ENCODE results near the gene RFLNA. TPM values are rescaled to one million over a fixed set of nuclear protein-coding genes. Genes with fewer than 3 reads are reported as not detected.

Gene RFLNA
- total and polyA plus RNA-seq, 4 donors: 0.40 to 1.8 (median 1.4) TPM

- peaks cover 0 to 7% (median 0%) of the 10 kb centered on the region in 5 donors for H3K4me1 ChIP-seq (ENCODE audit: control insufficient read depth in 5 of 5, insufficient read depth in 5 of 5, low read length in 5 of 5)
- ATAC-seq (ENCODE audit: insufficient read depth, low FRiP score): no peak
- H3K27ac ChIP-seq (ENCODE audit: low read depth in 1 of 2, low read length in 1 of 2): no peak overlapping the region
- TF ChIP-seq CTCF (IDR thresholded peaks at IDR 0.05; ENCODE audit: control extremely low read depth, extremely low read depth): no peak
- peaks cover 0 to 5% (median under 1%) of the 10 kb centered on the region in 4 donors for H3K36me3 ChIP-seq (ENCODE audit: control insufficient read depth in 4 of 4, insufficient read depth in 4 of 4, low read length in 4 of 4)
- WGBS, 2 donors: 69 to 75% methylated on average over 25 of the region's 25 CpGs
- H3K9ac ChIP-seq (ENCODE audit: insufficient read depth in 1 of 2, low read length in 2 of 2): no peak overlapping the region
- H3K4me3 ChIP-seq: no peak overlapping the region
- DNase-seq: no peak
- H3K9me3 ChIP-seq (ENCODE audit: control insufficient read depth in 4 of 4, insufficient read depth in 3 of 4, low read length in 3 of 4): peaks cover 0 to 2% (median under 1%) of the 10 kb centered on the region in 4 donors
- H3K27me3 ChIP-seq (ENCODE audit: control insufficient read depth in 3 of 3, insufficient read depth in 3 of 3, low read length in 2 of 3): peaks cover 0 to 11% (median 0%) of the 10 kb centered on the region in 3 donors
These were observed 23.6 kb downstream of the RFLNA start for GRCh38 chr12:124318278-124319020.

GRCh38 chr12:124319368-124320050 is 24.6 kb downstream of the RFLNA start:
- ATAC-seq (ENCODE audit: insufficient read depth, low FRiP score) (no peak), DNase-seq (no peak)
- Histone ChIP-seq H3K27me3 (ENCODE audit: control insufficient read depth in 3 of 3, insufficient read depth in 3 of 3, low read length in 2 of 3) (peaks cover 0 to 11% (median 0%) of the 10 kb centered on the region in 3 donors), H3K36me3 (ENCODE audit: control insufficient read depth in 4 of 4, insufficient read depth in 4 of 4, low read length in 4 of 4) (peaks cover 9 to 15% (median 11%) of the 10 kb centered on the region in 4 donors), H3K4me3 (no peak overlapping the region), H3K9me3 (ENCODE audit: control insufficient read depth in 4 of 4, insufficient read depth in 3 of 4, low read length in 3 of 4) (peaks cover 0 to 11% (median 9%) of the 10 kb centered on the region in 4 donors), H3K27ac (ENCODE audit: low read depth in 1 of 2, low read length in 1 of 2) (no peak overlapping the region), H3K4me1 (ENCODE audit: control insufficient read depth in 5 of 5, insufficient read depth in 5 of 5, low read length in 5 of 5) (peaks cover 0 to 7% (median 0%) of the 10 kb centered on the region in 5 donors), H3K9ac (ENCODE audit: insufficient read depth in 1 of 2, low read length in 2 of 2) (no peak overlapping the region)
- no peak for TF ChIP-seq CTCF (IDR thresholded peaks at IDR 0.05; ENCODE audit: control extremely low read depth, extremely low read depth)
- 72 to 81% methylated on average over 11 of the region's 11 CpGs for WGBS, 2 donors

DNA sequence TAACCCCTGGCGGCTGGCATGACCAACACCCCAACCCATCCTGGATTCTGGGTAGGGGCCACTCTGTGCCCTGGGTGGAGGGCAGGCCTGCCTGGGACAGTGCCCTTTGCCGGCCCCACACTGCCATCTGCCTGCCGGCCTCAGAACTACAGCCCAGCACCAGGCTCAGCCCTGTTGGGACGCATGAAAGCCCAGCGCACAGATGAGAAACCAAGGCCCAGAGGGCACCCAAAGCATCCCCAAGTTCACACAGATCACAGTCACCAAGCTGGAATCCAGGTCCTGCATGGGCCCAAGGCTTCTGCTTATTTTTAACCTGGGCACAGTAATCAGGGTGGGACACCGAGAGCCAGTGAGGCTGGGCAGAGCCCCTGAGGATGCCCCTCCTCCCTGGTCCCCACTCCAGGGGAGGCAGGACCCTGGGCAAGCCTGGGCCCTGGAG is 26.2 kb downstream of the RFLNA start:
- H3K9me3 ChIP-seq (ENCODE audit: control insufficient read depth in 4 of 4, insufficient read depth in 3 of 4, low read length in 3 of 4): peaks cover 0 to 16% (median 9%) of the 10 kb centered on the region in 4 donors
- H3K4me1 ChIP-seq (ENCODE audit: control insufficient read depth in 5 of 5, insufficient read depth in 5 of 5, low read length in 5 of 5): no peaks in the 10 kb centered on the region
- 31 to 40% methylated on average over 6 of the region's 6 CpGs for WGBS, 2 donors
- peak; percentile 82 for TF ChIP-seq CTCF (IDR thresholded peaks at IDR 0.05; ENCODE audit: control extremely low read depth, extremely low read depth)
- DNase-seq (peak; percentile 54 to 66 (median 64)), ATAC-seq (ENCODE audit: insufficient read depth, low FRiP score) (peak; percentile 85)
- H3K4me3 ChIP-seq: no peak overlapping the region
- H3K36me3 ChIP-seq (ENCODE audit: control insufficient read depth in 4 of 4, insufficient read depth in 4 of 4, low read length in 4 of 4): peaks cover 14 to 24% (median 19%) of the 10 kb centered on the region in 4 donors
- no peak overlapping the region for H3K27ac ChIP-seq (ENCODE audit: low read depth in 1 of 2, low read length in 1 of 2)
- peaks cover 0 to 11% (median 0%) of the 10 kb centered on the region in 3 donors for H3K27me3 ChIP-seq (ENCODE audit: control insufficient read depth in 3 of 3, insufficient read depth in 3 of 3, low read length in 2 of 3)
- H3K9ac ChIP-seq (ENCODE audit: insufficient read depth in 1 of 2, low read length in 2 of 2): no peak overlapping the region

All from lung (tissue), 12 donors.